Ishikawa (cell line): ENCODE results near the gene TCHHL1.

Source experiments
- CEBPB ChIP-seq: IDR thresholded peaks from 2 replicates; pipeline ENCODE4 v1.6.1; 2012
- CREB1 ChIP-seq: IDR thresholded peaks from 2 replicates; pipeline ENCODE4 v1.6.1; 2012; ENCODE audit warnings: low read depth
- RAD21 ChIP-seq: IDR thresholded peaks from 2 replicates; pipeline ENCODE4 v1.6.1; 2012; ENCODE audit warnings: low read depth
- TEAD4 ChIP-seq: IDR thresholded peaks from 2 replicates; pipeline ENCODE4 v1.6.1; 2012
- YY1 ChIP-seq: IDR thresholded peaks from 2 replicates; pipeline ENCODE4 v1.6.1; 2012; ENCODE audit warnings: low read depth
- TF ChIP-seq, protein P1 (sequence below): IDR thresholded peaks from 2 replicates; pipeline ENCODE4 v1.6.1; 2012

DNA sequence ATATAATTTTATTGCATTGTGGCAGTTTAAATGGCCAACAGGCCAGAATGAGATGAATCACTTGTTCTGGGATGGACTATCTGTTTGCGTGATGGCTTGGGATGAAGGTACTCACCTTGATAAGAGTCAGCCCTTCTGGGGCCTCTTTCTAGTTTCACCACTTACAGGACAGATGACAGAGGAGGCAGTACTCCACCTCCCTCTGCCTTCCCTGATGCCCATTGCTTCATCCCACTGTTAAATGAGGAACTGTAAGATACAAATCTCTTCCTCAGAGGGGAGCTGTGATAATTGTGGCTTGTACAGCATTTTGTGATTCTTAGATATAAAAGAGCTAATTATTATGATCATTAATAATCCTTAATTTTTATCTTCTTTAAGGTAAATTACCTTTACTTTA lies 30.1 kb upstream of the TCHHL1 start:
- no peak for TF ChIP-seq YY1
- TF ChIP-seq CREB1: no peak
- TF ChIP-seq, protein P1, sequence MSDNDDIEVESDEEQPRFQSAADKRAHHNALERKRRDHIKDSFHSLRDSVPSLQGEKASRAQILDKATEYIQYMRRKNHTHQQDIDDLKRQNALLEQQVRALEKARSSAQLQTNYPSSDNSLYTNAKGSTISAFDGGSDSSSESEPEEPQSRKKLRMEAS: no peak
- TF ChIP-seq CEBPB: no peak
- TF ChIP-seq RAD21: no peak
- TF ChIP-seq TEAD4: no peak
